ENCODE measurements around the gene HDDC2. TPM values are rescaled to one million over a fixed set of nuclear protein-coding genes. Genes with fewer than 3 reads are reported as not detected.

HDDC2 gene
- total RNA-seq, 1 experiment from 2014 or later = 141 TPM

DNA sequence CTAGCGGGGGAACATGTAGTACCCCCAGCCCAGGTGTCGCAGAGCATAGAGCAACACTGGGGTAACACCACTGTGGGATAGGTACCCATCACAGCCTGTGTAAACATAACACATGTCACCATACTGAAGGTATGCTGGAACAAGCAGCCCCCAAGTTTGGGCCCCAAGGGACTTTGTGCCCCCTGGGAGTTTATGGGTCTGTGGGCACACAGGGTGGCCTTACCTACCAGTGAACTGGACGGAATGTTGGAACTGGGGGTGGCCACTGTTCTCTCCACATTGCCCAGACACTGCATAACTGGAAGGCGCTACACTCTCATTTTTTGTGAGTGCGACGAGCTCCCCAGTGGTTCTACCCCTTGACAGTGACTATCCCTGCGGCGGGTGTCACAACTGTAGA, 28.5 kb downstream of the HDDC2 start:
- Mint-ChIP-seq H3K4me3 (ENCODE audit: unreplicated experiment) (no peak overlapping the region), H3K9me3 (ENCODE audit: unreplicated experiment) (no peaks in the 10 kb centered on the region), H3K27me3 (ENCODE audit: insufficient read depth, unreplicated experiment) (no peaks in the 10 kb centered on the region), H3K36me3 (ENCODE audit: insufficient read depth, unreplicated experiment) (peaks cover 15% of the 10 kb centered on the region), H3K27ac (ENCODE audit: low read depth, unreplicated experiment) (peak overlapping the region; percentile 79), H3K4me1 (ENCODE audit: insufficient read depth, unreplicated experiment) (peaks cover 23% of the 10 kb centered on the region)
- POLR2A ChIA-PET = interaction anchor here (0.5 to 3.7 kb wide), 10 partner anchors 10 to 149 kb away, joined by 3 to 24 read pairs (median 6); partner anchors contain the start of gene HDDC2
- TF ChIP-seq, protein P1, sequence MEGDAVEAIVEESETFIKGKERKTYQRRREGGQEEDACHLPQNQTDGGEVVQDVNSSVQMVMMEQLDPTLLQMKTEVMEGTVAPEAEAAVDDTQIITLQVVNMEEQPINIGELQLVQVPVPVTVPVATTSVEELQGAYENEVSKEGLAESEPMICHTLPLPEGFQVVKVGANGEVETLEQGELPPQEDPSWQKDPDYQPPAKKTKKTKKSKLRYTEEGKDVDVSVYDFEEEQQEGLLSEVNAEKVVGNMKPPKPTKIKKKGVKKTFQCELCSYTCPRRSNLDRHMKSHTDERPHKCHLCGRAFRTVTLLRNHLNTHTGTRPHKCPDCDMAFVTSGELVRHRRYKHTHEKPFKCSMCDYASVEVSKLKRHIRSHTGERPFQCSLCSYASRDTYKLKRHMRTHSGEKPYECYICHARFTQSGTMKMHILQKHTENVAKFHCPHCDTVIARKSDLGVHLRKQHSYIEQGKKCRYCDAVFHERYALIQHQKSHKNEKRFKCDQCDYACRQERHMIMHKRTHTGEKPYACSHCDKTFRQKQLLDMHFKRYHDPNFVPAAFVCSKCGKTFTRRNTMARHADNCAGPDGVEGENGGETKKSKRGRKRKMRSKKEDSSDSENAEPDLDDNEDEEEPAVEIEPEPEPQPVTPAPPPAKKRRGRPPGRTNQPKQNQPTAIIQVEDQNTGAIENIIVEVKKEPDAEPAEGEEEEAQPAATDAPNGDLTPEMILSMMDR (IDR thresholded peaks at IDR 0.05; ENCODE audit: unreplicated experiment) = no peak
- intact Hi-C loops (cut with micrococcal nuclease) = no loop called here
- no TSS peak for BruUV-seq (replicated peaks)
- no peak for DNase-seq (ENCODE audit: unreplicated experiment)
- CTCF ChIA-PET = interaction anchor here (0.7 to 2.9 kb wide), 10 partner anchors 9 to 123 kb away, joined by 3 to 15 read pairs (median 8); partner anchors contain the start of gene TPD52L1

DNA sequence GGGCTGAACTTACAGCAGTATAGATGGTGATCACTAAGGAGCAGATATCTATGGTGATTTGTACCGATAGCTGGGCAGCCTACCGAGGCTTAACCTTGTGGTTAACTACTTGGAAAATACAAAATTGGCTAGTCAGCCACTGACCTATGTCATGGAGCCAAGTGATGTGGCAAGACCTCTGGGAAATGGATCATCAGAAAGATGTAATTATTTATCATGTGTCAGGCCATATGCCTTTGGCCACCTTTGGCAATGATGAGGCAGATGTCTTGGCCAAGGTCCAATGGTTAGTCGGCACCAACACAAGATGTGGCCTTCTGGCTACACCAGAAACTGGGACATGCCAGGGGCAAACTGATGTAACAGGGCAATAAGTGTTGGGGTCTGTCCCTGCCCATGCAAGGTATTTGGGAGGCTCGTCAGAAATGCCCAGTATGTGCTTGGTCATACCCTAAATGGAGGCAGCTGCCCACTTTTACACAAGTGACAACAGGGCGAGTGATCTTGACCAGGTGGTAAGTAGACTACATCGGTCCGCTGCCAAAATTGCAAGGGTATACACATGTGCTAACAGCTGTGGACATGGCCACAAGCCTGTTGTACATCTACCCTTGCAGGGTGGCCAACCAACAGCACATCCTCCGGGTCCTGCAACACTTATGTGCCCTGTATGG, 30.1 kb downstream of the HDDC2 start:
- Mint-ChIP-seq H3K27me3 (ENCODE audit: insufficient read depth, unreplicated experiment) (no peaks in the 10 kb centered on the region), H3K4me1 (ENCODE audit: insufficient read depth, unreplicated experiment) (peaks cover 23% of the 10 kb centered on the region), H3K4me3 (ENCODE audit: unreplicated experiment) (no peak overlapping the region), H3K36me3 (ENCODE audit: insufficient read depth, unreplicated experiment) (peaks cover 7% of the 10 kb centered on the region), H3K9me3 (ENCODE audit: unreplicated experiment) (no peaks in the 10 kb centered on the region), H3K27ac (ENCODE audit: low read depth, unreplicated experiment) (no peak overlapping the region)
- peak; percentile 85 for DNase-seq (ENCODE audit: unreplicated experiment)
- TF ChIP-seq, protein P1 (IDR thresholded peaks at IDR 0.05; ENCODE audit: unreplicated experiment) = no peak
- no TSS peak for BruUV-seq (replicated peaks)
- POLR2A ChIA-PET = interaction anchor here (3.7 kb wide), 1 partner anchor 79 kb away, joined by 24 read pairs; no protein-coding TSS in a partner anchor
- intact Hi-C loops (cut with micrococcal nuclease) = no loop called here
- CTCF ChIA-PET = interaction anchor here (0.6 to 2.9 kb wide), 6 partner anchors 8 to 158 kb away, joined by 3 to 14 read pairs (median 7); partner anchors contain the start of gene TPD52L1

DNA sequence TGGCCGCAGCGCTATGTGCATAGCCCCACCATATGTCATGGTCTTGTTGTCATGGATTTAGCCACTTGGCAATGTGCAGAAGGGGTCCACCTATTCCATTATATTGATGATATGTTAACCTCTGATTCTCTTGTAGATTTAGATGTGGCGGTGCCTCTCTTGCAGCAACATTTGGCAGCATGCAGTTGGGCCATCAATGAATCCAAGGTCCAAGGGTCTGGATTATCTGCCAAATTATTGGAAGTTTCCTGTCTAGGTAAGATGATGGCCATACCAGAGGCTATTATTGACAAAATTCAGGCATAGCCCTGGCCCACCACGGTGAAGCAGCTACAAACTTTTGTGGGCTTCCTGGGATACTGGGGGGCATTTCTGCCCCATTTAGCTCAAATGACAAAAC, 31.4 kb downstream of the HDDC2 start:
- Mint-ChIP-seq H3K9me3 (ENCODE audit: unreplicated experiment) (no peaks in the 10 kb centered on the region), H3K27me3 (ENCODE audit: insufficient read depth, unreplicated experiment) (no peaks in the 10 kb centered on the region), H3K27ac (ENCODE audit: low read depth, unreplicated experiment) (no peak overlapping the region), H3K36me3 (ENCODE audit: insufficient read depth, unreplicated experiment) (no peaks in the 10 kb centered on the region), H3K4me1 (ENCODE audit: insufficient read depth, unreplicated experiment) (peaks cover 23% of the 10 kb centered on the region), H3K4me3 (ENCODE audit: unreplicated experiment) (no peak overlapping the region)
- TF ChIP-seq, protein P1 (IDR thresholded peaks at IDR 0.05; ENCODE audit: unreplicated experiment) = no peak
- intact Hi-C loops (cut with micrococcal nuclease) = no loop called here
- ChIA-PET POLR2A (interaction anchor here (1.1 kb wide), 1 partner anchor 68 kb away, joined by 4 read pairs; no protein-coding TSS in a partner anchor), CTCF (interaction anchor here (0.6 to 1.5 kb wide), 3 partner anchors 78 to 1917 kb away, joined by 3 to 4 read pairs (median 3); no protein-coding TSS in a partner anchor)
- no peak for DNase-seq (ENCODE audit: unreplicated experiment)
- BruUV-seq (replicated peaks) = no TSS peak

DNA sequence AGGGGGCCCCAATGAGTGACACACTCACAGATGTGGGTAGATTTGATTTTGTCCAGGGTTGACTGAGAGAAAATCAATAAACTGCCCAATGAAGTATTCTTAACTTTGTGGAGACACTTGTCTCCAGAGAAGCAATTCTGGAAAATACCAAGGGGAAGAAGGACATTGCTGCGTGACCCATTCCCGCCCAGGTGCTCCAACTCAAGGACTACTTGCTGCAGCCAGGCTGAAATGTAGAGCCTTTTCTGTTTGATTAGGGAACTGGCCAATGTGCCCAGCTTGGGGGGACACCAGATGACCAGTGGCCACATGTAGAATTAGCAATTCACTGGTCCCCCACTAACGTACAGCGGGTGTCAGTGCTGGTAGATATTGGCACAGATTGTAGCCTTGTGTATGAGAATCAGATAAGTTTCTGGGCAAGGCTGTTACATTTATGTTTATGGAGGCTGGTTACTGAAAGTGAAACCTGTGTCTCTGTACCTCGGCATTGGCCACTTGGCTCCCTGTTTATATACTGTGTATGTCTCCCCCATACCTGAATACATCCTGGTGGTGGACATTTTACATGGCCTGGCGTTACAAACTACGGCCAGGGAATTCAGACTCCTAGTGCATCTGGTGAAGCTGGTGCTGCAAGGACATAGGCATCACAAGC, 32.3 kb downstream of the HDDC2 start:
- no peaks in the 10 kb centered on the region for H3K9me3 Mint-ChIP-seq (ENCODE audit: unreplicated experiment)
- no peak overlapping the region for H3K27ac Mint-ChIP-seq (ENCODE audit: low read depth, unreplicated experiment)
- POLR2A ChIA-PET = interaction anchor here (1.1 kb wide), 2 partner anchors 18 to 67 kb away, joined by 4 read pairs; no protein-coding TSS in a partner anchor
- no TSS peak for BruUV-seq (replicated peaks)
- DNase-seq (ENCODE audit: unreplicated experiment) = no peak
- CTCF ChIA-PET = interaction anchor here (1.5 kb wide), 1 partner anchor 77 kb away, joined by 4 read pairs; no protein-coding TSS in a partner anchor
- no peaks in the 10 kb centered on the region for H3K27me3 Mint-ChIP-seq (ENCODE audit: insufficient read depth, unreplicated experiment)
- no peaks in the 10 kb centered on the region for H3K36me3 Mint-ChIP-seq (ENCODE audit: insufficient read depth, unreplicated experiment)
- no peak overlapping the region for H3K4me3 Mint-ChIP-seq (ENCODE audit: unreplicated experiment)
- H3K4me1 Mint-ChIP-seq (ENCODE audit: insufficient read depth, unreplicated experiment) = peaks cover 16% of the 10 kb centered on the region
- intact Hi-C loops (cut with micrococcal nuclease) = no loop called here
- TF ChIP-seq, protein P1 (IDR thresholded peaks at IDR 0.05; ENCODE audit: unreplicated experiment) = no peak
